Measurements from ENCODE around the gene SLC27A2.

DNA sequence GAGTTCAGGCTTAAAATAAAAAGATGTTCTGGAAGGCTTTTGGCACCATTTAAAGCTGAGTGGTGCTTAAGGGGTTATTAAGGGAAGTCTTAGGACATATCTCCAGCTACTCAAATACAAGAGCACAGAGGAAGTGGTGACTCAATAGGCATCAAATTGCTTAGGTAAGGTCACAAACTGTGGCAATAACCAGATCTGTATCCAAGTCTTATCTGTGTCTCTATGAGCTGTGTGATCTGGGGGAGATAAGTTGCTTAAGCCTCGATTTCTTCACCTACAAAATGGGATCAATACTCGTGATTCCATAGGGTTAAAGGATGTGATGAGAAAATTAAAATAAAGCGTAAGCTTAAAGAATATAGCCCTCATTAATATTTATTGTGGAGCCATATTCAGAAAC lies 75.9 kb downstream of the SLC27A2 start:
- TF ChIP-seq, protein P1, sequence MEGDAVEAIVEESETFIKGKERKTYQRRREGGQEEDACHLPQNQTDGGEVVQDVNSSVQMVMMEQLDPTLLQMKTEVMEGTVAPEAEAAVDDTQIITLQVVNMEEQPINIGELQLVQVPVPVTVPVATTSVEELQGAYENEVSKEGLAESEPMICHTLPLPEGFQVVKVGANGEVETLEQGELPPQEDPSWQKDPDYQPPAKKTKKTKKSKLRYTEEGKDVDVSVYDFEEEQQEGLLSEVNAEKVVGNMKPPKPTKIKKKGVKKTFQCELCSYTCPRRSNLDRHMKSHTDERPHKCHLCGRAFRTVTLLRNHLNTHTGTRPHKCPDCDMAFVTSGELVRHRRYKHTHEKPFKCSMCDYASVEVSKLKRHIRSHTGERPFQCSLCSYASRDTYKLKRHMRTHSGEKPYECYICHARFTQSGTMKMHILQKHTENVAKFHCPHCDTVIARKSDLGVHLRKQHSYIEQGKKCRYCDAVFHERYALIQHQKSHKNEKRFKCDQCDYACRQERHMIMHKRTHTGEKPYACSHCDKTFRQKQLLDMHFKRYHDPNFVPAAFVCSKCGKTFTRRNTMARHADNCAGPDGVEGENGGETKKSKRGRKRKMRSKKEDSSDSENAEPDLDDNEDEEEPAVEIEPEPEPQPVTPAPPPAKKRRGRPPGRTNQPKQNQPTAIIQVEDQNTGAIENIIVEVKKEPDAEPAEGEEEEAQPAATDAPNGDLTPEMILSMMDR (IDR thresholded peaks at IDR 0.05): no peak
- TF ChIP-seq EZH2 (IDR thresholded peaks at IDR 0.05): no peak

Data from neural progenitor cell (in vitro differentiated cells).